K562 (cell line): ENCODE results near the gene ATG4C.
"Not testable (repeated sequence)": the region's sequence is repeated elsewhere in the genome, so short reads cannot be mapped to it uniquely, and the experiment has no call there.

ENCODE experiments used
- CREM ChIP-seq: IDR thresholded peaks from 2 replicates; pipeline ENCODE4 v1.6.1; 2014; ENCODE audit warnings: antibody characterized with exemption, low read depth
- CTCF ChIP-seq, 3 experiments: IDR thresholded peaks in 2 of 3; conservative IDR thresholded peaks in 1 of 3; 2 replicates each; pipeline ENCODE4 v1.5.1; 2011 to 2012; ENCODE audit warnings: low read length in 3 of 3, mild to moderate bottlenecking in 3 of 3, control low read depth in 2 of 3, improper control_type of control experiment in 1 of 3, inconsistent platforms in 1 of 3, low read depth in 1 of 3, mixed read lengths in 1 of 3, moderate library complexity in 1 of 3; ENCODE audit not compliant: insufficient read depth in 2 of 3
- DLX4 ChIP-seq: fragments of 250-450 bp; sonication (Bioruptor Pico); IDR thresholded peaks from 2 replicates; pipeline ENCODE4 v1.6.1; 2021; ENCODE audit warnings: mild to moderate bottlenecking
- FIP1L1 ChIP-seq: fragments of 200-400 bp; formaldehyde crosslinking; IDR thresholded peaks from 2 replicates; pipeline ENCODE4 v1.6.1; 2018; ENCODE audit warnings: mild to moderate bottlenecking, low read depth, low read length; ENCODE audit not compliant: poor library complexity, severe bottlenecking
- KDM1A ChIP-seq, 2 experiments: fragments of 450-650 bp; IDR thresholded peaks; 2 replicates each; pipeline ENCODE4 v1.6.1; 2016; ENCODE audit warnings: mild to moderate bottlenecking in 2 of 2
- NR3C1 ChIP-seq: sonication (generic); formaldehyde crosslinking; IDR thresholded peaks from 2 replicates; pipeline ENCODE4 v1.8.1; 2022; ENCODE audit warnings: missing genetic modification reagents
- PTRF ChIP-seq: fragments of 450-650 bp; IDR thresholded peaks from 2 replicates; pipeline ENCODE4 v1.6.1; 2016; ENCODE audit warnings: mild to moderate bottlenecking, missing genetic modification characterization, missing compliant biosample characterization
- ZBED1 ChIP-seq: IDR thresholded peaks from 2 replicates; pipeline ENCODE4 v1.6.1; 2014
- ZNF507 ChIP-seq: conservative IDR thresholded peaks from 2 replicates; pipeline ENCODE4 v1.6.1; 2017; ENCODE audit warnings: missing genetic modification characterization, missing compliant biosample characterization
- ZNF668 ChIP-seq: fragments of 250-450 bp; sonication (Bioruptor Pico); IDR thresholded peaks from 2 replicates; pipeline ENCODE4 v1.8.0; 2022; ENCODE audit warnings: mild to moderate bottlenecking, inconsistent platforms
- TF ChIP-seq, protein P1 (sequence below): fragments of 250-450 bp; sonication (Bioruptor Pico); IDR thresholded peaks from 2 replicates; pipeline ENCODE4 v1.5.0; 2021; ENCODE audit warnings: mild to moderate bottlenecking, borderline replicate concordance
- TF ChIP-seq, protein P2 (sequence below): sonication (generic); formaldehyde crosslinking; IDR thresholded peaks from 2 replicates; pipeline ENCODE4 v1.8.1; 2023; ENCODE audit warnings: mild to moderate bottlenecking, missing genetic modification reagents

GRCh38 chr1:62740701-62741100 is 43.2 kb upstream of the ATG4C start:
- not testable (repeated sequence) for TF ChIP-seq ZNF507; CTCF (IDR thresholded peaks at IDR 0.05 in 2 of 3, conservative IDR thresholded peaks at IDR 0.05 in 1 of 3; ENCODE audit: insufficient read depth in 2 of 3, low read depth in 1 of 3, low read length in 3 of 3); ZBED1; NR3C1 (CRISPR knock-in tag); PTRF; FIP1L1; CREM; DLX4 (CRISPR knock-in tag); KDM1A (IDR thresholded peaks at IDR 0.05); ZNF668 (CRISPR knock-in tag)
- TF ChIP-seq, protein P1, sequence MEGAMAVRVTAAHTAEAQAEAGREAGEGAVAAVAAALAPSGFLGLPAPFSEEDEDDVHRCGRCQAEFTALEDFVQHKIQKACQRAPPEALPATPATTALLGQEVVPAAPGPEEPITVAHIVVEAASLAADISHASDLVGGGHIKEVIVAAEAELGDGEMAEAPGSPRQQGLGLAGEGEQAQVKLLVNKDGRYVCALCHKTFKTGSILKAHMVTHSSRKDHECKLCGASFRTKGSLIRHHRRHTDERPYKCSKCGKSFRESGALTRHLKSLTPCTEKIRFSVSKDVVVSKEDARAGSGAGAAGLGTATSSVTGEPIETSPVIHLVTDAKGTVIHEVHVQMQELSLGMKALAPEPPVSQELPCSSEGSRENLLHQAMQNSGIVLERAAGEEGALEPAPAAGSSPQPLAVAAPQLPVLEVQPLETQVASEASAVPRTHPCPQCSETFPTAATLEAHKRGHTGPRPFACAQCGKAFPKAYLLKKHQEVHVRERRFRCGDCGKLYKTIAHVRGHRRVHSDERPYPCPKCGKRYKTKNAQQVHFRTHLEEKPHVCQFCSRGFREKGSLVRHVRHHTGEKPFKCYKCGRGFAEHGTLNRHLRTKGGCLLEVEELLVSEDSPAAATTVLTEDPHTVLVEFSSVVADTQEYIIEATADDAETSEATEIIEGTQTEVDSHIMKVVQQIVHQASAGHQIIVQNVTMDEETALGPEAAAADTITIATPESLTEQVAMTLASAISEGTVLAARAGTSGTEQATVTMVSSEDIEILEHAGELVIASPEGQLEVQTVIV = not testable (repeated sequence)
- TF ChIP-seq, protein P2, sequence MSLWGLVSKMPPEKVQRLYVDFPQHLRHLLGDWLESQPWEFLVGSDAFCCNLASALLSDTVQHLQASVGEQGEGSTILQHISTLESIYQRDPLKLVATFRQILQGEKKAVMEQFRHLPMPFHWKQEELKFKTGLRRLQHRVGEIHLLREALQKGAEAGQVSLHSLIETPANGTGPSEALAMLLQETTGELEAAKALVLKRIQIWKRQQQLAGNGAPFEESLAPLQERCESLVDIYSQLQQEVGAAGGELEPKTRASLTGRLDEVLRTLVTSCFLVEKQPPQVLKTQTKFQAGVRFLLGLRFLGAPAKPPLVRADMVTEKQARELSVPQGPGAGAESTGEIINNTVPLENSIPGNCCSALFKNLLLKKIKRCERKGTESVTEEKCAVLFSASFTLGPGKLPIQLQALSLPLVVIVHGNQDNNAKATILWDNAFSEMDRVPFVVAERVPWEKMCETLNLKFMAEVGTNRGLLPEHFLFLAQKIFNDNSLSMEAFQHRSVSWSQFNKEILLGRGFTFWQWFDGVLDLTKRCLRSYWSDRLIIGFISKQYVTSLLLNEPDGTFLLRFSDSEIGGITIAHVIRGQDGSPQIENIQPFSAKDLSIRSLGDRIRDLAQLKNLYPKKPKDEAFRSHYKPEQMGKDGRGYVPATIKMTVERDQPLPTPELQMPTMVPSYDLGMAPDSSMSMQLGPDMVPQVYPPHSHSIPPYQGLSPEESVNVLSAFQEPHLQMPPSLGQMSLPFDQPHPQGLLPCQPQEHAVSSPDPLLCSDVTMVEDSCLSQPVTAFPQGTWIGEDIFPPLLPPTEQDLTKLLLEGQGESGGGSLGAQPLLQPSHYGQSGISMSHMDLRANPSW (CRISPR knock-in tag) = not testable (repeated sequence)
